NCI-H460 (cell line): ENCODE results near the gene MAGEA9. TPM values are rescaled to one million over a fixed set of nuclear protein-coding genes. Genes with fewer than 3 reads are reported as not detected.
"Not testable (repeated sequence)": the region's sequence is repeated elsewhere in the genome, so short reads cannot be mapped to it uniquely, and the experiment has no call there.

ENCODE experiments used
- DNase-seq: peaks from one replicate; pipeline ENCODE4 v3.0.0-alpha.2; 2016; ENCODE audit warnings: low read depth; ENCODE audit errors: extremely low read depth
- polyA plus RNA-seq: library from polyadenylated mRNA; depleted of rRNA; stranded (reverse); fragments of >200 nt; gene quantifications from 2 replicates; pipeline ENCODE4 v1.2.3, GENCODE V29; 2014; cell fraction: nucleus; rRNA removed
- total RNA-seq: library from RNA; depleted of rRNA; stranded (reverse); fragments of >200 nt; shearing (Covaris generic); gene quantifications from 2 replicates; pipeline ENCODE4 v1.2.3, GENCODE V29; 2014; rRNA removed

MAGEA9 gene, protein sequence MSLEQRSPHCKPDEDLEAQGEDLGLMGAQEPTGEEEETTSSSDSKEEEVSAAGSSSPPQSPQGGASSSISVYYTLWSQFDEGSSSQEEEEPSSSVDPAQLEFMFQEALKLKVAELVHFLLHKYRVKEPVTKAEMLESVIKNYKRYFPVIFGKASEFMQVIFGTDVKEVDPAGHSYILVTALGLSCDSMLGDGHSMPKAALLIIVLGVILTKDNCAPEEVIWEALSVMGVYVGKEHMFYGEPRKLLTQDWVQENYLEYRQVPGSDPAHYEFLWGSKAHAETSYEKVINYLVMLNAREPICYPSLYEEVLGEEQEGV
- not detected in 2 replicates for total RNA-seq
- not detected in 2 replicates for polyA plus RNA-seq

DNA sequence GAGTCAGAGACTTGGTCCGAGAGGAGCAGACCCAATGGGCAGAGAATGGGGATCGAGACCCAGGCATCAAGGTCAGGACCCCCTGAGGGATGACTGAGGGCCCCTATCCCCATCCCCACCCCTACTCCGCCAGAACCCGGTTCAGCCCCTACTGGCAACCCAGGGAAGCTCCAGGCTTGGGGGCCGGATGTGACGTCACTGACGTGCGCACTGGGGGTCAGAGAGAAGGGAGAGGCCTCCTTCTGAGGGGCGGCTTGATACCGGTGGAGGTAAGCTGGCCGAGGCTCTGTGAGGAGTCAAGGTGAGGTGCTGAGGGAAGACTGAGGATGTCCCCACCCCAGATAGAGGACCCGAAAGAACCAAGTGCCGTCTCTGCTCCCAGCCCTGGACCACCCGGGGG is at the start of gene MAGEA9:
MAGEA9 (plus strand) TSS at position 204 of the 400 bp plus-strand sequence. CDS start 4,281 bp downstream, outside the sequence.
- not testable (repeated sequence) for DNase-seq

DNA sequence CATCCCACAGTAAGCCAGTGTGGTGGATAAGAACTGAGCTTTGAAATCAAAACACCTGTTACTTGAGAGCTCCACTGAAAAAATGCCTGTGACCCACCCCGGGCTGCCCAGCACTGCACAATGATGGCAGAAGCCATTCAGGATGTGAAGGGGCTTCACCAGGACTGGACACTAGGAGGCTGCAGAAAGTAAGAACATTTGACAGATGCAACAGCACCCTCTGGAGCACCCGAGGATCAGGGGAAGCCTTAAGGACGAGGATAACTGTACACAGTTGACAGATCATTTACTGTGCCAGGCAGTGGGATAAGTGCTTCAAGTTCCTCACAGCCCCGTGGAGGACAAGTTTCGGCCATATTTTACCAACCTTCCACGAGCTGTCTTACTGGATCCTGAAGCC is 39.5 kb upstream of the MAGEA9 start:
- not testable (repeated sequence) for DNase-seq

DNA sequence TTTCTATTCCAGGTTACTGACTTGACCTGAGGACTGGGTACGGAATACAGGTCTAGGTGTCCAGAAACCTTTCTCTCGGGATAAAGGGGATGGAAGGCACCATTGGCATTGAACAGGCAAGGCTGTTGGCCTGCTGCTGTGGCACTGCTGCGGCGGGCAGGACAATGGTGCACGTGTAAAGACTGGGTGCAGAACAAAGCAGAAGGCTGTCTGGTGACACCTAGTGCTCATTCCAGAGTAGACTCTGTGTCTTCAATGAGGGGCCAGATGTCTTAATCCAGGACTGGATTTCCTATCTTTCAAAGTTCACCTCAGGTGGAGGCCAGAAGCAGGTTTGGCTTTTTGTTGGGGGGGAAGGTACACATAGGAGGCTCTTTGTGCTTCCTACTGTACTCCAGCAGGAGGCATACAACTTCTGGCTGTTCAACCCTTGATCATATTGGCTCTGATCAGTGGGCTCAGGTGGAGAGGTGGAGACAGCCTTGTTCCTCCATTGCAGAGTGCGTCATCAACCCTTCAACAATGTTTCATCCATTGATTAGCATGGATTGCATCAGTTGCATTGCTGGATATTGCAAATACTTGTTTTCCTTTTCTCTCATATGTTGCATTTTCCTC is 35.2 kb upstream of the MAGEA9 start:
- not testable (repeated sequence) for DNase-seq

DNA sequence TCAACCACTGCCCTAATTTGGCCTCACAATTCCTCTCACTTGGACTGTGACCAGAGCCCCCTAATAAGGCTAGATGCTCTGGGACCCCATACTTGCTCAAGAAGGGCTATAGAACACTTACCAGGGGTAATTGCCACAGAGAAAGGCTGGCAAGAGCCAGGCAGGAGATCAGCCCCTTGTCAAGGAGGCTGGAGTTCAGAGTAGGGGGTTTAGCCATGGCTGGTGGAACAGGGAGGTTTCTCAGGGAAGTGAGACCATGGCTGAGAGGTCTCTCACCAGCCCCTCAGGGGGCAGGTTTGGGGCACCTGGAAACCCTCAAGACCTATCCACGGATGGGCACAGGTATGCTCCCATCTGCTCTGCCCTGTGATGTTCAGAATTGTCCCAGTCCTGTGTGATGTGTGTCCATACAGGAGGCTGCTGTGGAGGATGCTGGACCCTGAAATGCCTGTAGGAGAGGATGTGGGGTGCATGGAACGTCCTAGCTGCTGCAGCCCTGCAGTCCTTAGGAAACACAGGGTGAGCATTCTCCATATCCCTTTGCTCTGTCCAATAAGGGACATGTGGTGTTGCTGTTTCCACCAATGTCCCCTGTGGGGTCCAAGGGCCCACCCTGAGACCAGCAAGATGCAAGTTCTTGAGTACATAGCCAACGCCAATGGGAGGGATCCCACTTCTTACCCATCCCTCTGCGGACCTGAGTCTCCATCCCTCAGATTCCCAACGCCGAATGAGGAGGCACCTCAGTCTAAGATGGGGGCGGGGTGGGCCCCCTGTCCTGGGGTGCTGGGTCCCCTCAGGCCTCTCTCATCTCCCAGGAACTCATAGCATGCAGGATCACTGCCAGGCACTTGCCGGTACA is 24.3 kb upstream of the MAGEA9 start:
- DNase-seq = no peak

DNA sequence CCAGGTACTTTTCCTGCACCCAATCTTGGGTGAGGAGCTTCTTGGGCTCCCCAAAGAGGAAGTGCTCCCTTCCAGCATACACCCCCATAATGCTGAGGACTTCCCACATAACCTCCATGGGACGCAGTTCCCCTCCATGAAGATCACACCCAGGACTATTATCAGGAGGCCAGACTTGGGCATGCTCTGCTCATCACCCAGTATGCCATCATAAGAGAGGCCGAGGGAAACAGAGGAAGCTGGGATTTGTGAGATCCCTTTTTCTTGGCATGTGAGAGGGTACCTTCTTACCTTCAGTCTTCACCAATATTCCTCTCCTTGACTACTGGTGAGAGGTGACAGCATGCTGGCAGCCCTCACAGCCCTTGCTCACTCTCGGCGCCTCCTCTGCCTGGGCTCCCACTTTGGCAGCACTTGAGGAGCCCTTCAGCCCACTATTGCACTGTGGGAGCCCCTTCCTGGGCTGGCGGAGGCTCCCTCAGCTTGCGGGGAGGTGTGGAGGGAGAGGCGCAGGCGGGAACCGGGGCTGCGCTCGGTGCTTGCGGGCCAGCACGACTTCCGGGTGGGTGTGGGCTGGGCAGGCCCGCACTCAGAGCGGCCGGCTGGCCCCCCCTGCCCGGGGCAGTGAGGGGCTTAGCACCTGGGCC is 23.5 kb upstream of the MAGEA9 start:
- DNase-seq = no peak

DNA sequence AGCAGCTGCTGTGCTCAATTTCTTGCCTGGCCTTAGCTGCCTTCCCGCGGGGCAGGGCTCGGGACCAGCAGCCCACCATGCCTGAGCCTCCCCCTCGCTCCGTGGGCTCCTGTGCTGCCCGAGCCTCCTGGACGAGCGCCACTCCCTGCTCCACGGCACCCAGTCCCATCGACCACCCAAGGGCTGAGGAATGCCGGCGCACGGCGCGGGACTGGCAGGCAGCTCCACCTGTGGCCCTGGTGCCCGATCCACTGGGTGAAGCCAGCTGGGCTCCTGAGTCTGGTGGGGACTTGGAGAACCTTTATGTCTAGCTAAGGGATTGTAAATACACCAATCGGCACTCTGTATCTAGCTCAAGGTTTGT is 23.0 kb upstream of the MAGEA9 start:
- not testable (repeated sequence) for DNase-seq

DNA sequence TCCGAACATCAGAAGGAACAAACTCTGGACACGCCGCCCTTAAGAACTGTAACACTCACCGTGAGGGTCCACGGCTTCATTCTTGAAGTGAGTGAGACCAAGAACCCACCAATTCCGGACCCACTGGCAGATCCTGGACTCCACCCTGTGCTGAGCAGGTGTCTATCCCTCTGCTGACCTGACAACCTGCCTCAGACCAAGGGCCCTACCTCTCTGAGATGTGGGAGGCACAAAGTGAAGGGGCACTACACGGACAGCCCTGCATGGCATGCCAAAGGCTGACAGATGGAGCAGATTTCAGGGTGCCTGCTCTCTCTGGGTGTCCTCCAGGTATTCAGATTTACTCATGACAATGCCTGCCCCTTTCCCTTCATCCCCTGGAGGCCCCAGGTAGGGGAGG is 21.9 kb upstream of the MAGEA9 start:
- DNase-seq = no peak

DNA sequence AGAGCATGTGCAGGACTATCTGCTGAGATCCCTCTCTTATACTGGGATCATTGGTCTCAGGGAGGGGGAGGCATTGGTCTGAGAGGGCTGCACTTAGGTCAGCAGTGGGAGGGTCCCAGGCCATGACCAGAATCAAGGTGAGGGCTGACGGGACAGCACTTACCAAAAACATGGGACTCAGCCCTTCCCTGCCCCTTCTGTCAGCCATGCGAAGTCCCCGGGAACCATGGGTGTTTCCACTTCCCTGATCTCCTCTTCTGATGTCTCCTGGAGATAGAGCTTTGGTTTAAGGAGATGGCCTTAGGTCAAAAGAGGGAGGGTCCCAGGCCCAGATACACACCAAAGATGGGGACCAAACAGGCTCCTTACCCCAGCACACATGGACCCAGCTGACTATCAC is 20.8 kb upstream of the MAGEA9 start:
- no peak for DNase-seq

DNA sequence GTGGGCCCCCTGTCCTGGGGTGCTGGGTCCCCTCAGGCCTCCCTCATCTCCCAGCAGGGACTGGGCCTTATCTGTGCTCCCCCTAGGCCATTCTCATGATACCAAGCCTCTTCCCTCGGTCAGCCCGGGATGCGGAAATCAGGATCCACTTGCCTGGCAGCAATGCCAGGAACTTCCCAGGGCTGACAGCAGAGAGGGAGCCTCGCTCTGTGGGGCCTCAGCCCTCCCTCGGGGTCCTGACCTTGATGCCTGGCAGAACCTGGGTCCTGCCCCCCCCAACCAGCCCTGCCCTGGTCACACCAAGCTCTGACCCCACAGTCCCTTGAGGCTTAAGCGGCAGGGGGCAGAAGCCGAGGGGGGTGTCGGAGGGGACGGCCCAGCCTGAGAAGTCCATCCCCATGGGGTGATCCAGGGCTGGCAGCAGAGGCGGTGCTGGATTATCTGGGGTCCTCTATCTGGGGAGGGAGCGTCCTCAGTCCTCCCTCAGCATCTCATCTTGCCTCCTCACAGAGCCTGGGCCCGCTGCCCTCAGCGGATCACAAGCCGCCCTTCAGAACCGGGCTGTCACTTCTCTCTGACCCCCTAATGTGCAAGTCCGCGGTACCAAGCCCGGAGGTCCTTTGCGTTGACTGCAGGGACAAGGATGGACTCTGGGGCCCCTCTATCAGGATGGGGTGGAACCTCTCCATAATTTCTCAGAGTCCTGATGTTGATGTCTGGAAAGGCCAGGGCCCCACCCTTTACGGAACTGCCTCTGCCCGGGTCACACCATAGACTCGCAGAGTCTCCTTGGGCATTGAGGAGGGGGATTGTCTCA is 19.7 kb upstream of the MAGEA9 start:
- not testable (repeated sequence) for DNase-seq

DNA sequence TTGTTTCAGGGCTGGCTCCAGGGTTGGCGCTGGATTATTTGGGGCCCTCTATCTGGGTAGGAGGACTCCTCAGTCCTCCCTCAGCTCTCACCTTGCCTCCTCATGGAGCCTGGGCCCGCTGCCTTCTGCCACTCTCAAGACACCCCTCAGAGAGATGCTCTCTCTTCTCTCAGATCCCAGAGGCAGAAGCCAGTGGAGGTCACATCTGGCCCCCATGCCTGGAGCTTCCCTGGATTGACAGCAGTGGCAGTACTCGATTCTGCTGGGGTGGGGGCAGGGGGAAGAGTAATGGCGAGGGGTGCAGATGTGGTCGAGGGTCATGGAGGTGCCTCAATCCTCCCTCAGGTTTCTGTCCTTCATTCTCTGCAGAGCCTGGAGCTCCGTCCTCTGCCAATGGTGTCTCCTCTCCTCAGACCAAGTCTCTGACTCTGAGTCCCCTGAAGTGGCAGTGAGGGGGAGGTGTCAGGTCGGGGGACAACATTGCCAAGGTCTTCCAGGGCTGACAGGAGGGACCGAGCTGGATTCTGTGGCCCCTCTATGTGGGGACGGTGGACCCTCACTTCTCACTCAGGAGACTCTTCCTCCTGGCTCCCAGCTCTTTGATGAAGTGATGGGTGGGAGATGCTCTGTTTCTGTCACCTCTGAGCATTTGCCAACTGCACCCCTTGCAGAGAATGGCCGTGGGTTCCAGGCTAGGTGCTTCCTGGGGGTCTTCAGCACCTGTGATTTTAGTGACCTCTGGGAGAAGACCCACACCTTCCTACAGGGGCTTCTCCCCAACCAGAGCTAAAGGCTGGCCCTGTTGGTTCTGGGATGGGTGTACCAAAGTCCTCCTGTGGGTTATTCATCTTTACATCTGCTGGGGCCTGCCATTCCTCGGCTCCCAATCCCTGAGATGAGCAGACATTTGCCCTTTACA is 18.8 kb upstream of the MAGEA9 start:
- no peak for DNase-seq

DNA sequence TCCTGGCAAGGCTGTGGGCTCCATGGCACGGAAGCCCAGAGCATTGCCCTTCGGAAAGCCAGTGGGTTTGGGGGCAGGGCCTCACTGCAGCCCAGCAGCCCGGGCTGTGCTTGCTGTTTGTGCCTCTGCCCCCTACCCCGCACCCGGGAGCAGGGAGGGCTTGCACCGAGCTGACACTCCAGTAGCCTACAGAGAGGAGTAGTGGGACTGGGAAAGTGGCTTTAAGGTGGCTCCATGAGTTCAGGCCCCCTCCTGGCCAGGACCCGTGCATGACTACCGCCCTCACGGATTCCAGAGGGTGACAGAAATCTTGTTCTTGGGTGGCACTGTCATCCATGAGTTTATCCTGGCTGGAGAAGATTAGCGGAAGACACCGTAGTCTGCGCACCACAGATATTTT is 11.4 kb upstream of the MAGEA9 start:
- not testable (repeated sequence) for DNase-seq

DNA sequence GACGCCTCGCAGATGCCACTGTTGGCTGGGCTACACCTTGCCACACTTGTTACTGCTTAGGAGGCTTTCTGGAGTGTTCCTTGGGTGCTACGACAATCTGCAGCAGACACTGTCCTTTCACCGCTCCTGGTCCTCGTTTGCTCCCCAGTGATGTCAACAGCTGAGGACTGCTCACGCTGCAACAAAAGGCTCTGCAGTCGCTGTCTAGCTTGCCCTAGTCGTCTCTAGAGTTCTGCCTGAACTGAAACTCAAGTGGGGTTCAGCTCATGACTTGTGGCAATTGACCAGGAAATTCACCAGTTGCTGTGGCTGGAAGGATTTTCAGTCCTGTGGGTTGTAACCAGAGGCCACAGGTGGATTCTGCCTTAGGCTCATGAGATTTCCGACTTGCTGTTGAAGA is 8.7 kb upstream of the MAGEA9 start:
- DNase-seq = not testable (repeated sequence)

DNA sequence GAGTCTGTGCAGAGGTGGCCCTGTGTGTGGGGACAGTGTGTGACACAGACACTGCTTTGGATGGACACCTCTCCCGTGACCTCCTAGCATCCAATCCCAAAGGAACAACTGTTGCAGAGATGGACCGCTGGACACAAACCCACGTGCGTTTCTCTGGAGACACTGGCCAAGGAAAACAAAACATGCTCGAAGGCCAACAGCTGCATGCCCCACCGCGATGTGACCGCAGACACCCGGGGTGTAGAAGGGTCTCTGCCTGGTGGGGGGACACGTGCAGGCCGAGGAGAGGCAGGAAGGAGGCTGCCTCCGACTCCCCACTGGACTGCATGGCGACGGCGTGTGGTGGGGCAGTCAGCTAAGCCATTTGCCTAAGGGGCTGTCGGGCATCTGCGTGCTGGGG is 8.0 kb upstream of the MAGEA9 start, which contains the start of gene HSFX1:
HSFX1 (plus strand) TSS at position 301 of the 400 bp plus-strand sequence. CDS start 614 bp downstream, outside the sequence.
- DNase-seq = not testable (repeated sequence)

DNA sequence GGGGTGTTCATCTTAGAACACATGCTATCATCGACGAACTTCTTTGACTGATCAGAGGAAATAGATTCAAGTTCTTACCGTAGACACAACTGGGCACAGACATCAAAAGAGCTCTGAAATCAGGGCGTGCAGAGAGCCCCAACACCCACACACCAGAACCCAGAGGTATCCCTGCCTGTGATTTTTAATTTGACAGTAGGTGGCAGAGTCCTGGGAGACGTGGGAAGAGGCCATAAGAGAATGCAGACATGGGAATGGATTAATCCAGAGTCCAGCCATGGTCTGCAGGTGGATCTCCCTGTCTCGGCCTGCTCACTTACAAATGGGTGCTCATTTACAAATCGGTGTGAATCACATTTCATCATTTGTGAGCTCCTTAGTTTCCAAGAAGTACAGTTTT is 3.7 kb upstream of the MAGEA9 start:
- not testable (repeated sequence) for DNase-seq

DNA sequence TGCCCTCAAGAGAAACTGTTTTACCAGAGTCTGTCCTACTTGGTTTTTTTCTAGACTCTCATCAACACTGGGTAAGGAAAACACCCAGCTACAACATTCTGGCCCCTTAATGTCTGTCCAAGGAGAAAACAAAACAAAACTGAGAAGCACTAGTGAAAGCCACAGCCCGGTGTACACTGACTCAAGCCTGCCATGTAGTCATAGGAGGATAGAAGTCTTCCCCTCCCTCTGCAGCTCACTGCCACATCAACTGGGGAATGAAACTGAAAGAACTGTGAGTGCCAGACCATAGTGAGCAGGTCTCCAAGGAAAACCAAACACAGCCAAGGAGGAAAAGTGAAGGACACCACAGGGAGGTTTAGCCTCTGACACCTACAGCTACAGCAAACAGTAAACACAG is 13.8 kb downstream of the MAGEA9 start:
- not testable (repeated sequence) for DNase-seq

DNA sequence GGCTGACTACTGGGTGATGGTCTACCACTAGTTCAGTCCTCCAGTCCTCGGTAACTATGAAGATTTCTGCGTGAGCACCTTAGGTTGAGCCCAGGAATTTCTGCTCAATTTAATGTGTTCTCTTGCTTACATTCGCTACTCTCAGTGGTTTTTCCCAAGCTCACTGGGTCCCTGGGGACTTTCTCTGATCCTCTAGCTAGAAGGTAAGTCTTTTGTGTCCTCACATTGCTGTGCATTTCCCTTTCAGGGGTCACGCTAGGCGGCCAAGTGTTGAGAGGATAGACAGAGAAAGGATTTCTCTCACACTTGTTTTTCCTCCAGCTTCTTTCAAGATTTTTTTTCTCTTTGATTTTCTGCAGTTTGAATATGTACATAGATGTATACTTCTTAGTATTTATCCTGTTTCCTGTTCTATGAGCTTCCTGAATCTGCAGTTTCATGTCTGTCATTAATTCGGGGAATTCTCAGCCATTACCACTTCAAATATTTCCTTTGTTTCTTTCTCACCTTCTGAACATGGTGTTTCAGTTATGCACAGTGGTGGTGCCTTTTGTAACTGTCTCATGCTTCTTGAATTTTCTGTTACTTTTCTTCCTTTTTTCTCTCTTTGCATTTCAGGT is 17.5 kb downstream of the MAGEA9 start:
- DNase-seq = no peak

DNA sequence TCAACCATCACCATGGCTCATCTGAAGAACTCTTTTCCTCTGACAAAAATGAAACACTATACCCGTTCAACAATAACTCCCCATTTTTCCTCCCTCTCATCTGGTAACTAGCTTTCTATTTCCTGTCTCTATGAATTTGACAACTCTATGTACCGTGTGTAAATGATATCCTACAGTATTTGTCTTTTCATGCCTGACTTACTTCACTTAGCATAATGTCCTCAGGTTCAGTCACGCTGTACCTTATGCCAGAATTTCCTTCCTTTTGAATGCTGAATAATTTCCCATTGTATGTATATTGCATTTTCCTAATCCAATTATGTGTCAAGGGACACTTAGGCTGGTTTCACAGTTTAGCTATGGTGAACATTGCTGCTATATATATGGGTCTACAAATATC is 18.2 kb downstream of the MAGEA9 start:
- DNase-seq = no peak

DNA sequence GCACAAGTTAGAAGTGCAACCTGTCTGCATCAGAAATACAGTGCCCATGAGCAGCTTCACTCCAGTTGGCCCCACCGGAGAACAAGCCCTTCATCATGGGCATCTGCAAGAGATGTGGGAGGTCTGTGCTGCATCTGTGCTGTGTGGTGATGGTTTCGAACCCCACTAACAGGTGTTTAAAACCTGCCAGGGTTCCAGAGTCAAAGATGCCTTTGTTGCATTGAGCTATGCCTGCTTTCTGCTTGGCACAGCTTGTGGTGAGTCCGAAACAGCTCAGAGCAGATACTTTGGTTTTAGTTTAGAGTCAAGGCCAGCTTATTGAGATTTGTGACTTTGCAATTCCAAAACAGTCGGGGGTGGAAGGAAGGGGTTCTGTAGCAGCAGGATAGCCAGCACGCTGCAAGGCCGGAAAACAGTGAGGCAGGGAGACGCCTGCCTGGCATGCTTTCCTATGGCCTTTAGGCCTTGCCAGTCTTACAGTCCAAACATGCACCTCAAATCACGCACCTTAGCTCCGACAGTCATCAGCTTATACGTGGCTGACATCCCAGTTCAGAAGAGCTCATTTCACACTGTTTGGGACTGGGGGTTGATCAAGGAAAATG is 21.8 kb downstream of the MAGEA9 start:
- no peak for DNase-seq
